HG03469 (cell line): ENCODE measurements around the gene KRTAP21-3.
"Not testable (repeated sequence)": the region's sequence is repeated elsewhere in the genome, so short reads cannot be mapped to it uniquely, and the experiment has no call there.

ENCODE experiments used
- ATAC-seq: cut with Tn5 transposase; IDR thresholded peaks from one replicate; pipeline ENCODE4 v1.9.1; 2021; ENCODE audit warnings: mild to moderate bottlenecking, moderate library complexity, moderate number of reproducible peaks; ENCODE audit not compliant: unreplicated experiment

The KRTAP21-3 gene, protein sequence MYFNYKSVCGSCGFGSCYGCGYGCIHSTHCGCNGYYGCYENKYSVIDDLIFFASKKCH

DNA sequence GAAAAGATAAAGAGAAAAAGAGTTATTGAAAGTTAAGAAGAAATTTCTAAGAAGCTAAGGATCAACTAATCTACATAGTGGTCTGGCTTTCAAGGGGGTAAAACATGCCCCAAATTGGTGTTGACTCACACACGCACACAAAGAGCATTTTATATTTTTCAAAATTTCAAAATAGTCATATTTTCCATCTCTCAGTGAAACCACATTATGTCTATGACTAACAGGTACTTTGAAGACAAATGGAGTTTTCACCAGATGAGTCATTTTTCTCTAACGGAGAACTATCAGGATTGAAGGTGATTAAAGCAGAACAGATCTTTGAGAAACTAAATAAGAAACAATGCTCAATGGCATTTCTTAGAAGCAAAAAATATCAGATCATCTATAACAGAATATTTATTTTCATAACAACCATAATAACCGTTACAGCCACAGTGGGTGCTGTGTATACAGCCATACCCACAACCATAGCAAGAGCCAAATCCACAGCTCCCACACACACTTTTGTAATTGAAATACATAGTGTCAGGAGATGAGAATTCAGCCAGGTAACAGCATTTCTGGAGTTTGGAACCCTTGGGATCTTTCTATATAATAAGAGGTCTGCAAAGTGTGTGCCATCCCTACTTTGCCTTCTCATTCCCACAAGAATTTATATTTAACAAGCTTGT lies at the start of gene KRTAP21-3:
Gene KRTAP21-3, minus strand, starts transcription at position 539 of the 671 bp plus-strand sequence. Its CDS starts 18 bp downstream, at position 521.
- ATAC-seq = no peak

DNA sequence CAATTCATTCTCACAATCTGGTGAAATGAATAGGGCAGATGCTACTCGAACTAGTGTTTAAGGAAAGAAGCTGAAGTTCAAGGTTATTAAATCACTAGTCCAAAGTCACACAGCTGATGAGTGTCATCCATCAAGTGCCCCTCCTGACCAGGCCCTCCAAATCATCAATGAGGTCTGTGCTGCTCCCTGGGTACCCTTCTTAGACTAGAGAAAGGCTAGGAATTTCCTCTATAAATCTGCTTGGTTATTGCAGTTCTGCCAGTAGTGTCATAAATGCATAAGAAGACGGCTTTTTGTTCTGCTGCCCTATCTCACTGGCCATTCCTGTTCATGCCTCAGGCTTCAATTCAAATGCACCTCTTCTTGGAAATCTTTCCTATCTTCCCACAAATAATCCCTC lies 42.2 kb upstream of the KRTAP21-3 start:
- no peak for ATAC-seq

DNA sequence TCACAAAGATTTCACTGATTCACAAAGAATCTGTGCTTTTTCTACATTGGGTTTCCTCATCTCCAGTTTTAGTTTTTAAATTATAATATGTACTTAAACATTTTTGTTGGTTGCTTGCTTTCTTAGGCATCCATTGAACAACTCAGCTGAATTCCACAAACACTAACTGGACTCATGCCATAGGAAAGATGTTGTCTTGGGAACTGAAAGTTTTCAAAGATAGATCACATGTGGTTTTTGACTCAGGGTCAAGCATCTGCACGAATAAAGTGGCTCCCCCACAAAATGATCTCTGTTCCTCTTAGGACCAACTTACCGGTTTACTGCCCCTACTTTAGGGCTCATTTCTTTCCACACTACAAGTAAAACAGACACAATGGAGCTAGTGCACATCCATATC lies 39.7 kb upstream of the KRTAP21-3 start:
- ATAC-seq = no peak

DNA sequence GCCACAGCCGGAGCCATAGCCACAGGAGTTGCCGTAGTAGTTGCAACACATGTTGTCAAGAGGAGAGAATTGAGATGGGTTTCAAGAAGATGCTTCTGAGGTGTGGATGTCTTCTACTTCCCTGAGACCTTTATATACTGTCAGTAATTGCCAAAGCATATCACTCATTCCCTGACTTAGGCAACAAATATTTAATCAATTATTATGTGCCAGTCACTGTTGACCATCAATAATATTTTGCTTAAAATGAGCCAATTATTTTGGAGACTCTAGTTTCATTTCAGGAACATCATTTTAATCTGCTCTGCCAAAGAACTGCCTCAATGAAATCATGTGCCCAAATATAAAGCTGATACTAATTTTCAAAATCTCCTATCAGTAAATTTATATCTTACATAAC lies 36.8 kb upstream of the KRTAP21-3 start, which contains the start of gene KRTAP21-1:
Gene KRTAP21-1, minus strand, starts transcription at position 101 of the 400 bp plus-strand sequence. Its CDS starts 50 bp downstream, at position 51.
- ATAC-seq = not testable (repeated sequence)

DNA sequence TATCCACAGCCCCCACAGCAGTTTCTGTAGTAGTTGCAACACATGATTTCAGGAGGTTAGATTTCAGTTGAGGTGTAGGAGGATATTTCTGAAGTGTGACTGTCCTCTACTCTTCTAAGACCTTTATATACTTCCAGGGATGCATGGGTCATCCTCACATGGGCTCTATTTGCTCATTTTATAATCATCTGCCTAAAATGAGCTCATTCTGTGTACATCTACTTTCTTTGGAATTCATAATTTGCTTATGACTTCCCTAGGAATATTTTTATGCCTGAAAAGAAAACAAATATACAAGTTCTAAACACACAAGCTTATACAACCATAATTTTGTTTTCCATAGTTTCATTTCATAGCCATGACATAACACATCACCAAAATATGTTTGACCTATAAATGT lies 28.6 kb upstream of the KRTAP21-3 start, which contains the start of gene KRTAP21-2:
Gene KRTAP21-2, minus strand, starts transcription at position 101 of the 400 bp plus-strand sequence. Its CDS starts 57 bp downstream, at position 44.
- ATAC-seq = no peak

DNA sequence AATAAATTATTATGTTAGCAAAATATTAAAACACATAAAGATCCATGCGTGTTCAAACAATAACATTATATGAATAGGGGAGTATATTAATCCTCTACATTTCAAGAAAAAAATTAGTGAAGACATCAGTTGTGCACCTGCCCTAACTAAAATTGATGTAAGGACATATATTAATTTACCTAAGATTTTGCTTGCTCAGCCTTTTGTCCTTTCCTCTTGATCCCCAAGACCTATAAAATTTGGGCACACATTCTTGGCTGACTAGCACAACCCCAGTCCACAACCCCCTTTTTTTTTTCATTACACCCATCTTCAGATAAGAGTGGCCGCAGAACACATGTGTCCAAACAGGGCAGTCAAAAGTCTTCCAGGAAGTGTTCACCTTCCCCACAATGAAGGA lies 21.9 kb upstream of the KRTAP21-3 start:
- ATAC-seq = no peak

DNA sequence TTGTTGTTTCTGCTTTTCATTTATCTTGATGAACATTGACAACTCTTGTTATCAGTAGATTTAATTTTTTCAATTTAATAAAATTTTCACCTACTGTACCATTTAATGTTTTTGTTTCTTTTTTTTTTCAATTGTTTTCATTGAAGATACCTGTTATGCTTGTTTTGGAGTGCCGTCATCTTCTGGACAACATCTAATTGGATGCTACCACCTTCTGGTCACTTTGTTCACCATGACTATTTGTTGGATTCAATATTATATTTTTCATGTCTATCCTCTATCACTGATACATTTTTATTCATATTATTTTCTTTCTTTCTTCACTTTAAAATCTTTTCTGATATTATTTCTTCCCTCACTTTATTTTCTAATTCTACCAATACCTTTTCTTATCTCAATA lies 14.4 kb upstream of the KRTAP21-3 start:
- ATAC-seq = no peak

DNA sequence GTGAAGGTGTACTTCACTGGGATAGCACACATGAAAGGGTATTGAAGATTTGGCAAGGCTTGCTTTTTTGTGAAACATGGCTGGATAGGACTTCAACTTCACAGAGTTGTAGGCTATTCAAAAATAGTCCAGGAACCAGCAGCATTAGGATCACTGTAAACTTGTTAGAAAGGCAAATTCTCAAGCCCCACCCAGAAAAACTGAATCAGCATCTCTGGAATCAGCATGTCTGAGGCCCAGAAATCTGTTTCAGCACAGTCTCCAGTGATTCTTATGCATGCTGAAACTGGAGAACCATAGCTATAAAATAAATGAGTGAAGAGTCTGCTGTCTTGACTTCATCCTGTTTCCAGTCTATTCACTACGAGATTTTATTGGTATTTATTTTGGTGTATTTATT lies 8.1 kb upstream of the KRTAP21-3 start:
- no peak for ATAC-seq

DNA sequence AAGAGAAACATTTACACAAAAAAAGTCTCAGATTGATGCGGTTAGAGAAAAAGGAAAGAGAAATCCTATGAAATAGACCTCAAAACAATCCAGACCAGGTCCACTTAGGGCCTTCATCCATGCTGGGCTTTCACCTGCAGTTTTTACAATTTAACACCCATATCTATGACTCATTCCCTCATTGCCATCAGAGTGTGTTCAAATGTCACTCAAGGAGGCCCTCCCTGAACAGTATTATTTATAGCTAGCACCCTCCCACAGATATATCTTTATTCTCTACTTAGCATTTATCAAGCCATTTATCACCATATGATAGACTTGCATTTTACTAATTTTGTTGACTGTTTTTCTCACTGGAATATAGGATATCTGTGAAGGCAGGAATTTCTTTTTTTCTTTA lies 824 bp upstream of the KRTAP21-3 start:
- ATAC-seq = no peak

DNA sequence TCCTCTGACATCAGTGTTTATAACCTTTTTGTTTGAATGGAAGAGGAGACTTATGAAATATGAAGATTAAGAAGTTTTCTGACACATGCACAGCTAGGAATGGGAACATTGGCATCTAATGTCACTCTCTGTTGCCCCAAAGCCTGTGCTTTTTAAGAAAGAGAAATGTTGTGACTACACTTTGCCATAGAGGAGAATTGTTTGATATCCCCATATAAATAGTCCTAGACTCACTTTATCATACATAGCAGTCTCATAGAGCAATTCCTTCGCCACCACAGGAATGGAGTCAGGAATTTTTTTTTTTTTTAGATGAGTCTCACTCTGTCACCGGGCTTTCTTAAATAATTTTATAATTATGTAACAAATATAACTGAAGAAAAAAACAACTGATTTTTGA lies 1.5 kb downstream of the KRTAP21-3 start:
- no peak for ATAC-seq

DNA sequence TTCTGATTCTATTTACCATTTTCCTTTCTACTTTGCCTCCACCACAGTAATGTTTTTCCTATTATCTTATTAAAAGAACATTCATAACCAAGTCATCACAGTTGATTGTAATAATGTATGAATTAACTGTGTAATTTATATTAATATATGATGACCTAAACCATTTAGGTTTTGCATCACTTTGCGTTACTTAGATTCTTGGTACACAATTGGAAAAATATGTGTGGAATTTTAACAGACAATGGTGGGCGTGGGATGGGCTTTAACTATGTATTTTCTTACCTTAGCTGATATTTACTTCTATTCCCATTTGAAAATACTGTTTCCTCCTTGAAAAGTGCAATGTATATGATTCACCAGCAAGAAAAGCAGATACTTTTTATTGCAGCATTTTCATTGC lies 3.6 kb downstream of the KRTAP21-3 start:
- ATAC-seq = no peak

DNA sequence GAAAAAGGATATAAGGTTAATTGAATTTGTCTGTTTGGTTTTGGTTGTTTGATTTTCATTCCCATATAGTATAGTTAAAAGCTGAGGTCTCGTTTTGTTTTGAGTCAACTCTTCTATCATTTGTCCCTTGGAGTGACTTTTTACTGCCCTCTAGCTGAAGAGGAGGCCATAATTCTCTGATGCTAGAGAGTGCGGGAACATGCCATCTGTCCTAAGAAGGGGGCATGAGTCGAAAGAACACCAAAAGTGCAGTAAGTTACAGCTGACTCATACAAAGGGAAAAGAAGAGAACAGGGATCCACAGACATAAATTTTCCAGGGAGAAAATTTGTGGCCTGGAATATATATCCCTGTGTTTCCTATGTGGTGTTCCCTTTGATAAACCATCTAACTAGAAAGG lies 4.1 kb downstream of the KRTAP21-3 start:
- ATAC-seq = no peak

DNA sequence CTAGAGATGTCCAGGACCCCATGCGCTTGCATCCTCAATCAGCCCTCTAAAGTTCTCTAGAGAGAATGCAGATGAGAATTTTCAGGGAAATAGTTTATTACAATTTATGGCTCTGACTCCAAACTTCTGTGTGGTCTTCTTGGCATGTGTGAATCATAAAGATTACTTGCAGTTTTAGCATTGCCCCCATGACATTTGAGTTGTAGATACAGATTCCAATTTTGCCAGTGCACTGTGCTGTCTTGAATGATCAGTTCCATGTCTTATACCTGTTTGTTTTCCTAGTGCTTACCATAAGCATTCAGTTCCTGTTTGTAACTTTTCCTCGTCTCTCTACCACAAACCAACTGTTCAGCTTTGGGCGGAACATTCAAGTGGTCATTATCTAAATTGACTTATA lies 4.8 kb downstream of the KRTAP21-3 start:
- no peak for ATAC-seq

DNA sequence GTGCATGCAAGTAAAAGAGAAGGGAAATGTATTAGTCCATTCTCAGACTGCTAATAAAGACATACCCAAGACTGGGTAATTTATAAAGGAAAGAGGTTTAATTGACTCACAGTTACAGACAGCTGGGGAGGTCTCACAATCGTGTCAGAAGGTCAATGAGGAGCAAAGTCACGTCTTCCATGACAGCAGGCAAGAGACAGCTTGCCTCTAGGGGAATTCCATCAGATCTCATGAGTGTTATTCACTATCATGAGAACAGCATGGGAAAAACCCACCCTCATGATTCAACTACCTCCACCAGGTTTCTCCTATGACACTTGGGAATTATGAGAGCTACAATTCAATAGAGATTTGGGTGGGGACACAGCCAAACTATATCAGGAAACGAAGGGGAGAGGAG lies 8.1 kb downstream of the KRTAP21-3 start:
- ATAC-seq = no peak

DNA sequence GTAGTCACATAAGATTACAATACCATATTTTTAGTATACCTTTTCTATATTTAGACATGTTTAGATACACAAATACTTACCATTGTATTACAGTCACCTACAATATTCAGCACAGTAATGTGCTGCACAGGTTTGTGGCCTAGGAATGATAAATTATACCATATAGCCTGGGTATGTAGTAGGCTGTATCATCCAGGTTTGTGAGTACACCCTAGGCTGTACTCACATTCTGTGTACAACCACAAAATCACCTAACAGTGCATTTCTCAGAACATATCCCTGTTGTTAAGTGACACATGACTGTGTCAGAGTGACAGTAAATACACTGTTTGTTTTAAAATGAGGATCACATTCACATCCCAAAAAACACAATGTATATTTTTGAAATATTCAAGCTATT lies 11.2 kb downstream of the KRTAP21-3 start:
- no peak for ATAC-seq

DNA sequence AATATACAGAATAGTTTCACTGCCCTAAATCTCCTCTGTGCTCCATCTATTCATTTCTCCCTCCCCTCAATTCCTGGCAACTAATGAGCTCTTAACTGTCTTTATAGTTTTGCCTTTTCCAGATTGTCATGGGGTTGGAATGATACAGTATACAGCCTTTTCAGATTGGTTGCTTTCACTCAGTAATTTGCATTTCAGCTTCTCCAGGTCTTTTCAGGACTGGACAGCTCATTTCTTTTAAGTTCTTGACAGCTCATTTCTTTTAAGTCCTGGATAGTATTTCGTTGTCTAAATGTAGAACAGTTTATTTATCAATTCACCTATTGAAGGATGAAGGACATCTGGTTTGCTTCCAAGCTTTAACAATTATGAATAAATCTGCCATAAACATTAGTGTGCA lies 22.6 kb downstream of the KRTAP21-3 start:
- ATAC-seq = no peak

DNA sequence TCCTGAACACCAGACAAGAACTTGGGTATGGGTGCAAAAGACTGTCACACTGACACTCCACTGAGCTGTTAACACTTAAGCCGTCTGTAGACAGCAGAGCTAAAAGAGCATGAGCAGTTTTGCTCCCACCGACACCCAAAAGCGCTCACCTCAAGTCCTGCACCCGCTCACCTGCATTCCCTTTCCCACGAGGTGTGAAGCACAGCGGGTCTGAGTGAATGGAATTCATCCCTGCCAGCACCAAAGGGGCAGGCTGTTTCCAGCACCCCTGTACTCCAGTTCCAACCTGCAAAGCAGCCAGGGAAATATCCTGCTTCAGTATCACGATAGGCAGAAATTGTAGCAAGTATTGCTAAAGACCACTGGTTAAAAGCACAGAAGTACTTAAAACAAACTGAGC lies 28.8 kb downstream of the KRTAP21-3 start:
- no peak for ATAC-seq

DNA sequence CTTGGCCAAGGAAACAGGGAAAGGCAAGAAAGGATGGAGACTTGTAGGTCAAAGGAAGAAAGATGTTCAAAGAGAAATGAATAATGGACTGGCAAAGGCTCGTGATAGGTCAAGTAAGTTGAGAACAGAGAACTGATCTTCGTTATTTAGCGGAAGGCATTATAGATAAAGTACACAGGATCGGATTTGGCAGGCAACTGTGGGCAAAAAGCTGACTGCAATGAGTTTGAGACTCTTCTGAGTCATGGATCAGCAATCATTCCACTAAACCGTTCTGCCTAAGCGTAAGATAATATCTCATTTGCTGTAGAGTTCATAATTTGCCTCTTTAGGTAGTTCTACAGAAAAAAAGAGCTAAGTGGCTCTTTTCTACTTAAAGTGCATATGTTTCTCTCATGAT lies 34.1 kb downstream of the KRTAP21-3 start:
- no peak for ATAC-seq

DNA sequence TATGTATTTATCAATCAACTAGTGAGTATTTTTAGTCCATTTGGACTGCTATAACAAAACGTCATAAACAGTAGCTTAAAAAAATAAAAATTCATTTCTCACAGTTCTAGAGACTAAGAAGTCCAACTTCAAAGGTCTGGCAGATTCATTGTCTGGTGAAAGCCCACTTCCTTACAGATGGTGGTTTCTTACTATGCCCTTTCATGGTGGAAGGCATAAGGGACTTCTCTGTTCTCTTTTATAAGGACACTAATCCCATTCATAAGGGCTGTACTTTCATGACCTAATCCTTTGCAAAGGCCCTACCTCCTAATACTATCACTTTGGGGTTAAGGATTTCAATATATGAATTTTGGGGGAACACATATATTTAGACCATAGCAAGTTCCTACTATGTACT lies 38.0 kb downstream of the KRTAP21-3 start:
- no peak for ATAC-seq

DNA sequence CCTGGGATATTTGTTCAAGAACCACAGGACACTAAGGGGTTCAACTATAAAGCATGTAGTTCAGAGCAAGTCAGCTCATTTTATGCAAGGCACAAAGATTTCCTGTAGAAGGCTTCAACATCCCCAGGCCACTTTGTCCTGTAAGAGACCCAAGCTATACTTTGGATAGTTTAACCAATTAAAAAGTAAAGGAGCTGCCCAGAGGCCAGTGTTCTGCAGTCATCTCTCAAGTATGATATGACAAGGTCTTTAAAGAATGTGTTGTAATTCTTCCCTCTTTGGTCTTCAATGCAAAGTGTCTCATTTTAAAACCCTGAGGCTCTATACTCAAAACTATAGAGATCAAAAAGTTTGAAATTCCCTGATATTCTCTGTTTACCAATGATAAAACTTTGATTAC lies 41.8 kb downstream of the KRTAP21-3 start:
- ATAC-seq = no peak

DNA sequence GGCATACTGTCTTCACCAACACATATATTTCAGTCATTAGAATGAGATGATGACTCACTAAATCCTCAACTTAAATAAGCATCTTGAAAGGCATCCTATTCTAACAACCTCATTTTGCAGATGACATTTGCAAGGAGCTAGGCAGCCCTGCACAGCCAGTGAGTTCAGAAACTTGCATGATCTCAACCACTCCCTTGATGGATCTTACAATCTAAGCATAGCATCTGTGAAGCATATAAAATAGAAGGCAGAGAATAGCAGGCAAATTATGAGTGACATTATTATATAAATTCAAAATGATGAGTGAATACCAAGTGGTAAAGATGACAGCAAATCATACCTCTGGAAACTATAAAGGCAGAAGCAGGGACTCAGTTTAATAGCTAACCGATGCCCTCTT lies 44.3 kb downstream of the KRTAP21-3 start:
- no peak for ATAC-seq

DNA sequence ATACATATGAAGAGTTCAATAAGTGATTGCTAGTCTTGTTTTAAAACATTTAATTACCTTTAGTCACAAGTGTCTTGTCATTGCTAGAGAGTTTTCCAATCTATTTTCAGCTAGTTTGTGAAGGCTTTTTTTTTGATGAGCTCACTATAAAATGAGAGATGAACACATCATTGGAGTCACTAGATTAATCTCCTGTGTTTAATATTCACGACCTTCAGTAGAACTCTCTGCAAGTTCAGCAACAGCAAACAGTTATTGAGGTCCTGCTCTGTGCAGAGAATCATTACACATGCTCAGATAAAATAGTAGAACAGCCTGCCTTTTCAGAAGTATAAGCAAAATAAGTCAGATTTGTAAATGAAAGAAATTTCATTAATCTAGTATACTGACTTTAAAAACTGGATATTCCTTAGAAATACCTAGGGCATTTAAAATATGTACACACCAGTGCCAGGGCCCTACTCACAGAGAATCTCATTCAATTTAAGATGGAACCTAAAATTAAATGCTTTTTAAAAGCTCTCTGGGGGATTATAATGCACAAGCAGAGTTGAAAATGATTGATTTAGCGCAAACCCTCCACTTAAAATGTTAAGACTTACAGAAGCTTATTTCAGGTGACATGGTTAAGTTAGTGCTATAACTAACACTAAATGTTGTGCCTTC lies 45.5 kb downstream of the KRTAP21-3 start:
- ATAC-seq = no peak
